ENCODE data around the gene CREB3L2.

DNA sequence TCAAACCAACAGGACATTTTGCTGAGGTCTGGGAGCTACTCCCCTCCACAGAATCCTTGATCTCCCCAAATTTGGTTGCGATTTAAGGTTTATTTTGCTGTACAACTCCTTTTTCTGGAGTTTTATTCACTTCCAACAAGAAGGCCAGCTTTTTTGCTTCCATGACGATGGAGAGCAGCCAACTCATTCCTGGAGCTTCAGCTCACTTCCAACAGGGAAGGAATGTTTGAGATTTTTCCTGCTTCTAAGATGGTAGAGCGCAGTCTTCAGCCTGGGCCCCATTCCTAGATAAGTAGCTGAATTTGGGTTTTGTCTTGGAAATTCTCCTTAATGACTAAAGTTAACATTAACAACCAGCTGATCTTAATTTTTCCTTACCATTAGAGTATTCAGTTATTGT is 30.9 kb upstream of the CREB3L2 start:
- TF ChIP-seq RAD21 (IDR thresholded peaks at IDR 0.05; ENCODE audit: insufficient read depth, low read depth, low read length) (no peak), CHD4 (IDR thresholded peaks at IDR 0.05) (no peak), ZNF24 (IDR thresholded peaks at IDR 0.05) (no peak), POLR2A (IDR thresholded peaks at IDR 0.05; ENCODE audit: low read depth, low read length) (no peak), SMAD1 (IDR thresholded peaks at IDR 0.05; ENCODE audit: low read depth, partially characterized antibody) (no peak), BRCA1 (IDR thresholded peaks at IDR 0.05; ENCODE audit: low read depth, low read length) (no peak), ZZZ3 (IDR thresholded peaks at IDR 0.05; ENCODE audit: control insufficient read depth, insufficient read length, low read depth) (no peak)
- TF ChIP-seq, protein P1, sequence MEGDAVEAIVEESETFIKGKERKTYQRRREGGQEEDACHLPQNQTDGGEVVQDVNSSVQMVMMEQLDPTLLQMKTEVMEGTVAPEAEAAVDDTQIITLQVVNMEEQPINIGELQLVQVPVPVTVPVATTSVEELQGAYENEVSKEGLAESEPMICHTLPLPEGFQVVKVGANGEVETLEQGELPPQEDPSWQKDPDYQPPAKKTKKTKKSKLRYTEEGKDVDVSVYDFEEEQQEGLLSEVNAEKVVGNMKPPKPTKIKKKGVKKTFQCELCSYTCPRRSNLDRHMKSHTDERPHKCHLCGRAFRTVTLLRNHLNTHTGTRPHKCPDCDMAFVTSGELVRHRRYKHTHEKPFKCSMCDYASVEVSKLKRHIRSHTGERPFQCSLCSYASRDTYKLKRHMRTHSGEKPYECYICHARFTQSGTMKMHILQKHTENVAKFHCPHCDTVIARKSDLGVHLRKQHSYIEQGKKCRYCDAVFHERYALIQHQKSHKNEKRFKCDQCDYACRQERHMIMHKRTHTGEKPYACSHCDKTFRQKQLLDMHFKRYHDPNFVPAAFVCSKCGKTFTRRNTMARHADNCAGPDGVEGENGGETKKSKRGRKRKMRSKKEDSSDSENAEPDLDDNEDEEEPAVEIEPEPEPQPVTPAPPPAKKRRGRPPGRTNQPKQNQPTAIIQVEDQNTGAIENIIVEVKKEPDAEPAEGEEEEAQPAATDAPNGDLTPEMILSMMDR (IDR thresholded peaks at IDR 0.05 in 2 of 3, conservative IDR thresholded peaks at IDR 0.05 in 1 of 3; ENCODE audit: control insufficient read depth in 2 of 3, extremely low read depth in 1 of 3, insufficient read depth in 1 of 3, low read depth in 3 of 3, low read length in 3 of 3), result no peak
- TF ChIP-seq, protein P2, sequence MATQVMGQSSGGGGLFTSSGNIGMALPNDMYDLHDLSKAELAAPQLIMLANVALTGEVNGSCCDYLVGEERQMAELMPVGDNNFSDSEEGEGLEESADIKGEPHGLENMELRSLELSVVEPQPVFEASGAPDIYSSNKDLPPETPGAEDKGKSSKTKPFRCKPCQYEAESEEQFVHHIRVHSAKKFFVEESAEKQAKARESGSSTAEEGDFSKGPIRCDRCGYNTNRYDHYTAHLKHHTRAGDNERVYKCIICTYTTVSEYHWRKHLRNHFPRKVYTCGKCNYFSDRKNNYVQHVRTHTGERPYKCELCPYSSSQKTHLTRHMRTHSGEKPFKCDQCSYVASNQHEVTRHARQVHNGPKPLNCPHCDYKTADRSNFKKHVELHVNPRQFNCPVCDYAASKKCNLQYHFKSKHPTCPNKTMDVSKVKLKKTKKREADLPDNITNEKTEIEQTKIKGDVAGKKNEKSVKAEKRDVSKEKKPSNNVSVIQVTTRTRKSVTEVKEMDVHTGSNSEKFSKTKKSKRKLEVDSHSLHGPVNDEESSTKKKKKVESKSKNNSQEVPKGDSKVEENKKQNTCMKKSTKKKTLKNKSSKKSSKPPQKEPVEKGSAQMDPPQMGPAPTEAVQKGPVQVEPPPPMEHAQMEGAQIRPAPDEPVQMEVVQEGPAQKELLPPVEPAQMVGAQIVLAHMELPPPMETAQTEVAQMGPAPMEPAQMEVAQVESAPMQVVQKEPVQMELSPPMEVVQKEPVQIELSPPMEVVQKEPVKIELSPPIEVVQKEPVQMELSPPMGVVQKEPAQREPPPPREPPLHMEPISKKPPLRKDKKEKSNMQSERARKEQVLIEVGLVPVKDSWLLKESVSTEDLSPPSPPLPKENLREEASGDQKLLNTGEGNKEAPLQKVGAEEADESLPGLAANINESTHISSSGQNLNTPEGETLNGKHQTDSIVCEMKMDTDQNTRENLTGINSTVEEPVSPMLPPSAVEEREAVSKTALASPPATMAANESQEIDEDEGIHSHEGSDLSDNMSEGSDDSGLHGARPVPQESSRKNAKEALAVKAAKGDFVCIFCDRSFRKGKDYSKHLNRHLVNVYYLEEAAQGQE (IDR thresholded peaks at IDR 0.05; ENCODE audit: low read depth, low read length), result no peak

Measured in GM12878 (cell line).